ENCODE data around the gene BCKDHB. TPM values are rescaled to one million over a fixed set of nuclear protein-coding genes. Genes with fewer than 3 reads are reported as not detected.

The BCKDHB gene
- total and polyA plus RNA-seq, 8 donors, result 7.8 to 44.6 (median 20.3) TPM

DNA sequence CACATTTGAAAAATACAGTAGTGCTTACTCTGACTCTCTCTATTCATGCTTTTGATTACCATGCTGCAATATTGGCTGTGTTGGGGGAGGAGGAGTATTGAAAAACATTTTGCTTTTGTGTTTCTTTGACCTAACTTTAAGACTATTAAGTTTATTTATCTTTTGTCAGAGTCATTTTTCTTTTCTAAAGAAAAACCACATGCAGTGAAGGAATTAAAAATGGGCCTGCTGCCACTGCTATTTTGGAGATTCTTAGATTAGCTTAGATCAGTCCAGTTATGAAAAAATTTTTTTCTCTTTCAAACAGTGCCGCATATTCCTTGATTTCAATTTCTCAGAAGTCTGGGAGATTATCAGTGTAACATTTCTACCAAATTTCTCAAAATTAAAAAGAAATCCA lies 36.1 kb downstream of the BCKDHB start:
- no peak for TF ChIP-seq EP300 (IDR thresholded peaks at IDR 0.05)
- no peak for TF ChIP-seq CTCF (IDR thresholded peaks at IDR 0.05)
- TF ChIP-seq POLR2A (IDR thresholded peaks at IDR 0.05), result no peak
- no peak for TF ChIP-seq POLR2AphosphoS5 (IDR thresholded peaks at IDR 0.05)
- H3K27me3 ChIP-seq, result no peaks in the 10 kb centered on the region
- H3K4me1 ChIP-seq, result peaks cover 6 to 30% (median 17%) of the 10 kb centered on the region in 4 donors
- H3K27ac ChIP-seq, result peak overlapping the region in 4 of 5 donors; percentile 3 to 43 (median 14)
- no peak for DNase-seq
- no peaks in the 10 kb centered on the region for H3K9me3 ChIP-seq
- peaks cover 0 to 7% (median 1%) of the 10 kb centered on the region in 4 donors for H3K36me3 ChIP-seq
- WGBS, 5 donors, result 45 to 91% (median 69%) methylated on average over 1 of the region's 1 CpG
- no peak overlapping the region for H3K4me3 ChIP-seq
- intact Hi-C loops (cut with DNase I; ENCODE audit: low total_unique reads), result no loop called here

DNA sequence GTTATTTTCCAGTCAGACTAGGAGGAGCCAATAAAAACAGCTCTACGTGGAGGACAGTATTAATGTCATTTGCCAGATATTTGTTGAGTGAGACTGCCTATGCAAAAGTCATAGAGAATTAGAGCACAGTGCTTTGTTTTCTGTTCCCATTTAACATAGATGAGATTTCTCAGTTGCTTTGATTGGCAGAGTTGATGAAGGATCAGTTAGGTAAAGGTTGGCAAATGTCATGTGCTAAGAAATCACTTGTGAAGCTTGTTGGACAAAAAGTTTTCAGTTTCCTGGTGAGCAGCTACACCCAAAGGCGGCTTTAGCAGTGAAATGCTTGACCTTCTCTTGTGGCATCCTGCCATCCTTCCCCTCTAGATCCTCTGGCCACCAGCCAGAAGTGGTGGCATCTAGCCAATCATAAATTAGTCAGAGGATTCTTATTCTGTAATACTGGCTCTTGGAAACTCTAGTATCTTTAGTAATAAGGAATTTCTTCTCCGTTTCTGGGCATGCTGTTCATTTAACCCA lies 37.0 kb downstream of the BCKDHB start:
- Histone ChIP-seq H3K9me3 (no peaks in the 10 kb centered on the region), H3K27ac (peak overlapping the region in 4 of 5 donors; percentile 3 to 43 (median 14)), H3K36me3 (peaks cover 0 to 11% (median 4%) of the 10 kb centered on the region in 4 donors), H3K27me3 (no peaks in the 10 kb centered on the region), H3K4me1 (peaks cover 6 to 30% (median 17%) of the 10 kb centered on the region in 4 donors), H3K4me3 (no peak overlapping the region)
- DNase-seq, result peak; percentile 75 to 78
- intact Hi-C loops (cut with DNase I; ENCODE audit: low total_unique reads), result no loop called here
- WGBS, 5 donors, result 8 to 24% (median 20%) methylated on average over 3 of the region's 3 CpGs
- TF ChIP-seq POLR2AphosphoS5 (IDR thresholded peaks at IDR 0.05), result peak in 1 of 3 donors; percentile 67
- TF ChIP-seq EP300 (IDR thresholded peaks at IDR 0.05), result no peak
- no peak for TF ChIP-seq CTCF (IDR thresholded peaks at IDR 0.05)

DNA sequence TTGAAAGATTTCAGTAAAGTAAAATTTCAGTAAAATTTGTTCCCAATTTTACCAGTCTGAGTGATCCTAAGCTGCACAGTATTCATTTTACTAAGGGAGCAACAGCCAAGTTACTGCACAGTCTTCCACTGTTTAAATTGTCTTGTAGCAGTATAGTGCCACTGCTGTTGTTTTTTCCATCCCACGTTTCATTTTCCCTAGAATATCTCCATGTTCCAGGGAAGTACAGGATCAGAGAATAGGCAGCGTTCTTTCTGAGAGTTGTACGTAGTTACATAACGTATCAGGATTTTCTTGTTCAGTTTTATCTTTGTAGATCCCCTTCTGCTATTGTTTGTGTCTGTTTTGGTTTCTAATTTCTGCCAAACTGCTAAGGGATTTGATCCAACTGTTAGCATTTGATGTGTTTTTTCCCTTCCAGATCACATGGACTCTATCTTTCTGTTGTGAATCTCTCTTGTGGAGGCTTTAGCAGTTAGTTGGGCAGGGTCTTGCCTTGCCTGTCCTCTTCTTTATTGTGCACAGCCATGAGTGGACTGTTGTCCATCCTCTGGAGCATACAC lies 38.4 kb downstream of the BCKDHB start:
- no peaks in the 10 kb centered on the region for H3K9me3 ChIP-seq
- no peak for DNase-seq
- H3K27me3 ChIP-seq, result no peaks in the 10 kb centered on the region
- peaks cover 0 to 11% (median 4%) of the 10 kb centered on the region in 4 donors for H3K36me3 ChIP-seq
- TF ChIP-seq CTCF (IDR thresholded peaks at IDR 0.05), result no peak
- TF ChIP-seq EP300 (IDR thresholded peaks at IDR 0.05), result no peak
- TF ChIP-seq POLR2AphosphoS5 (IDR thresholded peaks at IDR 0.05), result no peak
- no peak for TF ChIP-seq POLR2A (IDR thresholded peaks at IDR 0.05)
- no peak overlapping the region for H3K27ac ChIP-seq
- WGBS, 5 donors, result 52 to 81% (median 75%) methylated on average over 4 of the region's 4 CpGs
- intact Hi-C loops (cut with DNase I; ENCODE audit: low total_unique reads), result no loop called here
- no peak overlapping the region for H3K4me3 ChIP-seq
- H3K4me1 ChIP-seq, result peaks cover 6 to 30% (median 17%) of the 10 kb centered on the region in 4 donors

DNA sequence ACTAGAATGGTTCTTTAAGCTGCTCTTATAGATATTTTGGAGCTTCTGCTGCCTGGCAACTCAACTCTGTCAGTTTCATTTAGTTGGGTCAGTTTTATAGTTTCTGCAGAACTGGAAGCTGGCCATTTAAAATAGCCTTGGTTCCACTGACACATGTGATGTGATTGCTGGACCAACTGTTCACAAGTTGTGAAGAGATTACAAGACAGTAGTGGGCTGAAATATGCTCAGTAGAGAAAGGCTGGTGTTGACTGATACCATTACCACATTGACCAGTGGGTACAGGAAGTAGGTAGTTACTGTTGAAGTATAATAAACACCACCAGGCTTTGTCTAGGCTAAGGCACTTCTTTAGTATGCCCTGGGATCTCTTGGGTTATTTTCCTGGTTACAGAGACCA lies 39.0 kb downstream of the BCKDHB start:
- Histone ChIP-seq H3K36me3 (peaks cover 0 to 11% (median 4%) of the 10 kb centered on the region in 4 donors), H3K27me3 (no peaks in the 10 kb centered on the region), H3K9me3 (no peaks in the 10 kb centered on the region), H3K27ac (no peak overlapping the region), H3K4me1 (peaks cover 6 to 30% (median 17%) of the 10 kb centered on the region in 4 donors), H3K4me3 (no peak overlapping the region)
- intact Hi-C loops (cut with DNase I; ENCODE audit: low total_unique reads), result no loop called here
- no peak for DNase-seq
- no peak for TF ChIP-seq POLR2AphosphoS5 (IDR thresholded peaks at IDR 0.05)
- no peak for TF ChIP-seq EP300 (IDR thresholded peaks at IDR 0.05)
- TF ChIP-seq CTCF (IDR thresholded peaks at IDR 0.05), result no peak
- no peak for TF ChIP-seq POLR2A (IDR thresholded peaks at IDR 0.05)

Data from stomach (tissue), 9 donors.